HK-2 (cell line): ENCODE measurements around the gene CHMP6.

Experiments
- DNase-seq: peaks from one replicate; pipeline ENCODE4 v3.0.0-alpha.2; 2018; ENCODE audit not compliant: unreplicated experiment

CHMP6 gene

DNA sequence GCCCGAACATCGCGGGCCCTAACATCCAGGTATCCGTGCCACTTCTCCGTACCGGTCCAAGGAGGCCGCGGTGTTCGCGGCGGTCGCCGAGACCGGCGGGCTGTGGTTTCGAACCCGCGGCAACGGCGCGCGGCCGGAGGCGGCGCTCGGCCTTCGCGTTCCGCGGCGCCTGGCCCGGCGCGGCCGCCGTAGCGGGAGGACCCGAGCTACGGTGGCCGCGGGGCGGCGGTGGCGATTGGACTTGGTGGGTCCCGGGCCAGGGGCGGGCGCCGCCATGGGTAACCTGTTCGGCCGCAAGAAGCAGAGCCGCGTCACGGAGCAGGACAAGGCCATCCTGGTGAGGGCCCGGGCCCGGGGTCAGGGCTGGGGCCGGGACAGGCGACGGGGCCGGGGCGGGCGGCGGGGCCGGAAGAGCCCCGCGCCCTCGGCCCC is at the start of gene CHMP6:
TSS of gene CHMP6 (plus strand) at position 197 of the 432 bp plus-strand sequence. CDS start at position 275, 78 bp downstream.
- DNase-seq = peak; percentile 66

DNA sequence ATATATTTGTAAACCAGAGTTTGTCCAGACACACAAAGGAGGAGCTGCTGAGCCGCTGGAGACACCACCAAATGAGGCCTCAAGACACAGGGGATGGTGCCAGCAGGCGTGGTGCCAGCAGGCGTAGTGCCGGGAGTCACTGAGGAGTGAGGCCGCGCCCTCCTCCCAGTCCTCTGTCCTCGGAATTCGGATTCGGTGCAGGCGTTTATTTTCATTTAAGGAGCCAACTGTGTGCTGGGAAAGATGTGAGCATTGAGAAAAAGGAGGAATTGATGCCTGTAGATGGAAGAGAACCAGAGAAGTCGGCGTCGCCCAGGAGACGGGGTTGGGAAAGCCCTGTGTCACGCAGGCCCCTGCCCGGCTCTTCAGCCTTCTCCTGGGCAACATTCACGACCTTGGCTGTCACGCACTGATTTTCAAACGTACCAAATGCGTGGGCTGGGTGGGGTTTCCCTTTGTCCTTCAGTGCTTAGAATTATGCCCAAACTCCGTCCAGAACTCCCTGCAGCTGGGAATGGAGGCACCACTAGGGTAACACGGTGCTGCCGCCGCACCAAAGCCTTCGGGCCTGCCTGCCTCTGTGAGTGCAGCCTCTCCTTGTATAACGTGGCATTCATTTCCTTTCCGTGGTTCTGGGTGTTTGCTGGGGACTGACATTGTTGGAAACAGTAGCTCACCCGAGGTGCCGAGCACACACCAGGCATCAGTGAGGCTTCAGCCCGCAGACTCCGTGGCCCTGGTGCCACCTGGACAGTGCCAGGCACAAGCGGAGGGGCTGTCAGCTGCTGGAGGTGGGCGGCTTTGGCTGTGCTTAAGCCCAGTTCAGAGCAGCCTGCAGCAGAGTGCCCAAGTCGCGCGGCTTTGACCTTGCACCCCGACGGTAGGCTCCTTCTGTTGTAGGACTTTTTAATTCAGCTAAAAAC is 49.0 kb upstream of the CHMP6 start:
- DNase-seq = no peak

DNA sequence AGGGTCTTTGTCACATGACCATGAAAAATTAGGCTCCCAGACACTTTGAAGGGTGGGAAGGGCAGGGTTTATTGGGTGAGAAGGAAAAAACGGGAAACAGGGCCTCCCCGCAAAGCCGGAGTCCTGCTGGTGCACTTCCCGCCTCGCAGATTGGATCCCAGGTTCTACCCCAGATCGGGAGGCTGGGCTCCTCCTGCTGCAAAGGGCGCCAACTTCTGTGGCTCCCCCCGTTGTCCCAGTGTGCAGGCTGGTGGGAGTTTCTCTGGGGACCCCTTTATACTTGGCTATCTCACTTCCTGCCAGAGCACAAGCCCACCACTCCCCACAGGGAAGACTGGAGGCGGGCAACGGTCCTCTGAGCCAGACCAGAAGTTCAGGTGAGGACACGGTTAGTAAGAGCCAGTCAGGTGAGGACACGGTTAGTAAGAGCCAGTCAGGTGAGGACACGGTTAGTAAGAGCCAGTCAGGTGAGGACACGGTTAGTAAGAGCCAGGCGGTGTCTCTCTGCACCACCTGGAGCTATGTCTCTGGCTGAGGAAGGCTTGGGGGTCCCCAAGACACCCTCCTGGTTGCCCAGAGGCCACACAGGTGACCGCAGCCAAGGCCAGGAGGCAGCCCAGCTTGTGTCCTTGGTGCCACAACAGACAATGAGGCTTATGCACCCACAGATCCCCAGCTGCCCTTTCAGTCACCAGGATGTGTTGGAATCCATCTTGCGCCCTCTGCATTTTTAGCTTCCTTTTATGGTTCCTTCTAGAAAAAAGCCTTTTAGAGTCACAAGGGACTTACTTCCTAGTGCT is 48.1 kb upstream of the CHMP6 start:
- DNase-seq = no peak

DNA sequence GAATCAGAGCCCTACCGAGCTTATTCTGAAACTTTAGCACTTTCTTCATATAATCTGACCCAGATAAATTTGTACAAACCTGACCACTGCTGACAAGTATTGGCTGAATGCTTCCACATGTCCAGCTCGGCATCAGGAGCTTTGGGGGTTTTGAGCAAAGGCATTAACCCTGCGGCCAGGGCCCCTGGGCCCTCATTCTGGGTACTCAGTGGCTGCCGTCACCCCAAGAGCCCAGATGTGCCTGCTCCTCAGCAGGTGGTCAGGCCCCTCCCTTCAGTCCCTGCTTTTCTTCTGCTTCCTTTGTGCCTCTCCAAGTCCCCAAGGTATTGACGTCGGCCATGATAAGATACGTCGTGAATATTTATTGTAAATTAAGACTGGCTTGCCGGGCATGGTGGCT is 47.3 kb upstream of the CHMP6 start:
- DNase-seq = no peak

DNA sequence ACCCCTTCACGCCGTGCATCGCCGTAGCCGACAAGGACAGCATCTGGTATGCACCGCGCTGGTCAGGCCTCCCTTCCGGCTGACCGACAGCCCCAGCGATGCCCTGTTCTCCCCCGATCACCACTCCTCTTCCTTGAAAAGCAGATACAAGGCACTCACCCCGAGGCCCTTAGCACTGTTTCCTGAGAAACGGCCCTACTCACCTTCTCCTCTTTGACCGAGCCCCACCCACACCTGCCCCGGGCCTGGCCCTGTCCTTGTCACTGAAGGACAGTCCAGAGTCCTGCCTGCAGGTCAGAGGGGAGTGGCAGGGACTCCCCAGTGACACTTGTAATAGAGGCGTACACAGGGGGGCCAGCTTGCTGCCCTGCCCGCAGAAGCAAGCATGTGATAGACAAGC is 45.9 kb upstream of the CHMP6 start:
- no peak for DNase-seq

DNA sequence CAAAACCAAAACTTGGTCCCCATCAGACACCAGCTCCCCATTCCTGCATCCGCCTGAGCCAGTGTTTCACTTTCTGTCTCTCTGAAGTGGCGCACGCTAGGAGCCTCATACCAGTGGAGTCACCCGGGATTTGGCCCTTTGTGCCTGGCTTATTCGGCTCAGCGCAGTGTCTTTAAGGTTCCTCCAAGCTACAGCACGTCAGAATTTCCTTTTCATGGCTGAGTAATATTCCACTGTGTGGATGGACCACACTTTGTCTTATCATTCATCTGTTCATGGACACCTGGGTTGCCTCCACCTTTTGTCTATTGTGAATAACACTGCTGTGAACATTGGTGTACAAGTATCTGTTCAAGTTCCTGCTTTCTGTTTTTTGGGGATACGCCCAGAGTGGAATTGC is 45.2 kb upstream of the CHMP6 start:
- no peak for DNase-seq

DNA sequence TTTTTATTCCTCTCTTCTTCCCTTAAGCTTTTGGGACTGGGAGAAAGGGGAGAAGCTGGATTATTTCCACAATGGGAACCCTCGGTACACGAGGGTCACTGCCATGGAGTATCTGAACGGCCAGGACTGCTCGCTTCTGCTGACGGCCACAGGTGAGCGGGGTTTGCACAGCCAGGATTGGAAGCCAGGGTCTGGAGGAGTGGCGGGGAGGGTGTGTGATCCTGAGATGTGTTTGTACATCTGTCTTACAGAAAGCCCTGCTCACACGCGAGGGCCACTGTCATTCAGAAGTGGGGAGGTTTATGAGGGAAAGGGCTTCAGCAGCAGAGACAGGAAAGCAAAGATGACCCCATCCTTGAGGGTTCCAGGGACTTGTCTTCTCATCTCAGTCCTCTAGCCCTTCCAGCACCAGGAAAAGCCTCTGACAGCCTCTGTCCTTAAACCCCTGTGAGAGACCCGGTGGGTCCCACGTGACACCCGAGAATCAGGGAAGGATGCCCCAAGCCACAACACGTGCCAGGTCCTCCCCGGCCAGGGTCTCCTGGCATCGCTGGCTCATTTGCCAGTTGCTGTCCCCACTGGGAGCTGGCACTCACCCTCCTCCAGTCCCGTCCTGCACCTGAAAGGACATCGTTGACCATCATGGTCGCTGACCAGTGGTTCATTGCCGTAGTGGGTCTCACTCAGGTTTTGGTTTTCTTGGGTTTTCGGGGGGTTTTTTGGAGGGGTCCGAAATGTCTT is 44.3 kb upstream of the CHMP6 start:
- no peak for DNase-seq

DNA sequence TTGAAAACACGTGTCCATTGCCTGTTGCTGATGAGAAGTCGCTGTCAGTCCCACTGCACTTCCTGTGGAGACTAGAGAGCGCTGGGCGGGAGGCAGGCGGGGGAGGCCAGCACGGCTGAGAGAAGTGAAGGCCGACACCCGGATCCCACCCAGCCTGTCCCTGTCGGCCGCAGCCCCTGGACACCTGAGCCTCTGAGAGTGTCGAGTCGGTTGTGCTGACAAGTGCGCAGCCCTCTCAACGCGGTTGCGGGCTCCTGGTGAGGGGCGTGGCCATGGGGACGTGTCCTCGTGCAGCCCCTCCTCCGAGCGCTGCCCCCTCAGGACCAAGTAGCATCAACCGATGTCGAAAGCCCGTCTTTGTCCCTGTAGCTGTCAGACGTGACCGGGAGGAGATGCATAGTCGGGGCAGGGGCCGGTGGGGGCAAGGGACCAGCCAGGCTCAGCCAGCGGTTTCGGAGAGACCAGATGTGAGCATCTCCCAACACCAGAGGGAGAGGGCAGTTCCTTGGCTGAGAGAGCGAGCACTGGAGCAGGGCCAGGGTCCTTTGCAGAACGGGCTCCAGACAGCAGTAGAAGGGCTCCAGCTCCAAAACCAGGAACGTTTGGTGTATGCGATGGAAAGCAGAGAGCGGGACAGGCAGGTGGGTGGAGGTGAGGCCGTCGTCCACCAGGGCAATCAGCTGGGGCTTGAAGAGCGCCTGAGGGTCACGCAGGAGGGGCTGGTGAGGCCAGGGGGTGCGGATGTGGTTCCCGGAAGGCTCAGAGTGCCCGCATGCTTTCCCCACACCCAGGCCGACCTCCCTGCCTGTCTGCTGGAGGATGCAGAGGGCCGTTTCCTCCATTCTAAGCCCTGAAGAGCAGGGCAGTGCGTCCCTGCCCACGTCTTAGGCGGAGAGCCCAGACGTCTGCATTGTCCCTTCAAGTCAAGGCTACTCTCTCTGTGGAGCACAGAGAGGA is 43.3 kb upstream of the CHMP6 start:
- no peak for DNase-seq

DNA sequence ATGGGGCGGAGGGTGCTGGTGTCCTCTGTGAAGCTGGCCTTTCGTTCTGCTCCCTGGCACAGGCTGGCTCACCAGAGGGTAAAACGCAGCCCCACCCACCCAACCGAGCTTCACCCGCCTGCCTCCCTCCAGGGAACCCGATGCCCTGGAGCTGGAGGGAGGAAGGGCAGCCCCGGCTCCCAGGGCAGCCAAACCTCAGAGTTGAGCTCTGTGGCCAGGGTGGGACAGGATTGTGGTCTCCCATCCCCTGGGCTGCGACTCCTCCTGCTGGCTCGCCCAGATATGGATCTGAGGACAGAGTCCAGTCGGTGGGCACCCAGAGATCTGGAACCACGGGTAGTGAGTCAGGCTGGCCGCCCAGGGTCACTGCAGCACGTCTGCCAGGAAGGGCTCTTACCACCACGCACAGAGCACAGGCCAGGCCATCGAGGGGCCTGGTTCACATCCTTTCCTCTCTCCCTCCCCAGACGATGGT is 42.6 kb upstream of the CHMP6 start:
- no peak for DNase-seq

DNA sequence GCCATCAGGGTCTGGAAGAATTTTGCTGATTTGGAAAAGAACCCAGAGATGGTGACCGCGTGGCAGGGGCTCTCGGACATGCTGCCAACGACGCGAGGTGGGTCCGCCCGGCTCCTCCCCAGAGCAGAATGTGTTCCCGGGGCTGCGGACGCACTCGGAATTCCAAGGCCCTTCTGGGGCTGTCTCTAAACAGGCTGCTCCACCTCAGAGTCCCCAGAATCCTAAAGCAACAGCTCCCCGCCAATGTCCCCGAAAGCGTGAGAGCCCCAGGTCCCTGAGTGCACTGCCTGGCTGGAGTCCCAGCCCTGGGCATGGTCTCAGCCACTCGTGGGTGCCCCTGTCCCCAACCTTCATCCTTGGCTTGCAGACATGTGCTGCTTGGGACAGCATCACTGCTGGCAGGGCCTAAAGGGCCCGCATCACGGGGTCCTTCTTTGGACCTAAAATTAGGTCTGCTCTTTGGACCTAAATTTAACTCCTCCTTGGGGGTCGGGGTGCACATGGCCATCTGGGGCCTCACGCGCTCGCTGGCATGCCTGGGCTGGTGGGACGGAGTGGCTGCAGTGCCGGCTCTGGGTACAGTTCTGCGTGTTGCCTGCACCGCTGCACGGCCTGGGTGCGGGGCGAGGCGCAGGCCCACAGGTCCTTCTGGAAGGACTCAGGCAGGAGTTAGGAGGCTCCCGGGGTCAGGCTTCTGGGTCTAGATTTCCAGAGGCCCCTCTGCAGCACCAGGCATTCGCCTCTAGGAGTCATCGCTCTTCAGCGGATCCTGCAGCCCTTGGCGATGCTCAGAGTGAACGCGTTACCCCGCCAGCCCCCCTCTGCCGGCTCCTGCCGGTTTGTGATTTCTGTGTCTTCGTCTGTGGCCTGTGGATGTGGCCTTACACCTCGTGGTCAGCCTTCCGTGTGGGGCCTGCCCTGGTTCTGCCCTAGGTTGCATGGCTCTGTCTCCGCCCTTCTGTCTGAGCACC is 41.9 kb upstream of the CHMP6 start:
- DNase-seq = no peak

DNA sequence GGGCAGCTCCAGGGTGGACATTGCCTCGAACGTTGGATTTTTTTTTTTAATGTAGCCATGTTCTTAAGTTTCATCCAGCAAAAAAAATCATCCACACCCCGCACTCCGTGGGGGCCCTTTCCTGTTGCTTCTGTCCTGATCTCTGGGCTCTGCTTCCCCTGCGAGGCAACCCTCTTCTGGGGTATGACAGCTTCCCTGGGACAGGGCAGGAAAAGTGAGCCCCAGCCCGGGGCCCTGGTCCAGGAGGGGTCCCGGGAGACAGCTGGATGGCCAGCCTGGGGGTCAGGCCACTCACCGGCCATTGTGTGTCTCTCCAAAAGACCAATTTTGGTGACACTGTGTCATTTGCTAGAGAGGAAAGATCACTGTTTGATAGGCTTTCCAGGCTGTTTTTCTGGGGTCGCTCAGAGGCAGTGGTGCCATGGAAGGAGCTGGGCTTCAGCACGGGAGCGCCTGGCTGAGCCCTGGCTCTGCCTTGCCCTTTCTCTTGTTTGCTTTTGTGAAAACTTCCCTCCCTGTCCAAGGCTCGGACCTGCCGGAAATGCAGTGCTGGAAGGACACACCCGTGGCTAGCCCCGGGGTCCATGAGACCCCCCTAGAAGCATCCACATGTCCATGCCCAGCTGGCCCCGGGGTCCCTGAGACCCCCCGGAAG is 41.0 kb upstream of the CHMP6 start:
- no peak for DNase-seq

DNA sequence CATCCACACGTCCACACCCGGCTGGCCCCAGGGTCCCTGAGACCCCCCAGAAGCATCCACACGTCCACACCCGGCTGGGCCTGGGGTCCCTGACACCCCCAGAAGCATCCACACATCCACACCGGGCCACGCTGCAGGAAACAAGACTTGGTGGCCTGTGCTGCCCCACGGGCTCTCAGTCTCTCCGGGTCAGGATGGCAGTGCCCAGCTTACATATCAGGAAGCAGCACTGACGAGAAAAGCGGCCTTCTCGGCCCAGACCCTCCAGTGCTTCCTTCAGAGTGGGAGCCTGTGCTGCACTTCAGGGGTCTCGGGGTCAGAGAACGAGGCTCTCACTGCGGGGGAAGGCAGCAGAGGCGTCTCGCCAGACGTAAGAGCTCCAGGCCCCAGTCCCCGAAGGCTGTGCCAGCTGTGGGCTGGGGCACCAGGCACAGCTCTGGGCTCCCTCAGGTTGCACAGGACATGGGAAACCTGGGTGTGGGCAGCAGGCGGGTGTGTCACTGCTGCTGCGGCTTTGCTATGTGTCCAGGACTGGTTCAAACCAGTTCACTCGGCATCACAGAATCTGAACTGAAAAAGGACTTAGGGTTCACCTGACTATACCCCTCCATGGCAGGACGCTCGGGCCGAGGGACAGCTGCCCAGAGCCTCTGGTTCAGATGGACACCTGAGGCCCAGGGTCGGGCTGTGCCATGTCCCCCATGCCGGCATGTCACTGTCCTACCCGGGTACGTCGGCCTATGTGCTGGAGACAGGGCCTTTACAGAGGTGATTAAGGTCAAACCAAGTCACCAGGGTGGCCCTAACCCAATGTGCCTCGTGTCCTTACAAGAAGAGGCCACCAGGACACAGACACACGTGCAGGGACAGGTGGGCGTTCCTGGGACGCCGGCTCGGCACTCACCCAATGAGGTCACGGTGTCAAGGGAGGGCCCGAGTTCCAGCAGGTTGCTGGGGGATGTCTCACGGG is 40.2 kb upstream of the CHMP6 start:
- no peak for DNase-seq

DNA sequence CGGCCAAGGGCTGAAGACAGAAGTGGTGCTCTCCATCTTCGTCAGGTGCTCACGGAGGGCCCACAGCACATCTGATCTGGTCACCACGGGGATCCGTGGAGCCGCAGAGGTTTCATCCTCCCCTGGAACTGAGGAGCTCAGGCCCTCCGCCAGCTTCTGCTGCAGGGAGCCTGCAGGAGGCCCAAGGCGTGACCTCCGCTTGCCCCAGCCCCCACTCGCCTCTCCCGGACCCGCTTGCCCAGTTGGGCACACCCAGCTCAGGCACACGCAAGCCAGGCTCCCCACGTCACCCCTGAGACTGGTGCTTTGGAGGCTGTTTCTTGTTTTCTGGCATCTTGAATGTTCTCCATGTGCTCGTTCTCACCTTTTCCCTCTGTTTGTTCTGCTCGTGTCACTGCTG is 39.4 kb upstream of the CHMP6 start:
- no peak for DNase-seq

DNA sequence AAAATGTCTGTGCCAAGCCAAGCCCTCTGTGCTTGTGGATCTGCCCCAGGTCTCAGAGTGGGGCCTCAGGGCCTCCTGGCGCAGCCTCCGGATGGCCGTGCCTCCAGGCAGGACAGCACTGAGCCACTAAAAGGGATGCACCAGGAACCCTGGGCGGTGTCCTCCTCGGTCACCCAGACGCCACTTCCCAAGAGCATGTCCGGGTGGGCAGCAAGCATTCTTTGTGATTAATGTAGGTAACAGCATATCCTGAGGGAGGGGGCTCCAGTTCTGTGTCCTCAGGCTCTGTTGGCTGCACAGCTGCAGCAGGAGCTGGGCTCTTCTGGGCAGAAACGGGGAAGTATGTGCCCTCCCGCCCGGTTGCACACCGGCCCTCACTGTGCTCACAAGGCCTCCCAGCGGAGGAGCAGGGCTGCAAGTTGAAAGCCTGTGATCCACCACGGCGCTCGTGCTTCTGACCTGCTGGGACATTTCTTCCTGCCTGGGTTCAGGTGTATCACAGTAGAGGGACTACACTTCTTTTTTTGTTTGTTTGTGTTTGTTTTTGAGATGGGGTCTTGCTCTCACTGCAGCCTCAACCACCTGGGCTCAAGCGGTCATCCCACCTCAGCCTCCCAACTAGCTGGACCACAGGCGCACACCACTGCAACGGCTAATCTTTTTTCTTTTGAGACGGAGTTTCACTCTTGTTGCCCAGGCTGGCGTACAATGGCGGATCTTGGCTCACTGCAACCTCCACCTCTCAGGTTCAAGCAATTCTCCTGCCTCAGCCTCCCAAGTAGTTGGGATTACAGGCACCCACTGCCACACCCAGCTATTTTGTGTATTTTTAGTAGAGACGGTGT is 37.9 kb upstream of the CHMP6 start:
- DNase-seq = no peak

DNA sequence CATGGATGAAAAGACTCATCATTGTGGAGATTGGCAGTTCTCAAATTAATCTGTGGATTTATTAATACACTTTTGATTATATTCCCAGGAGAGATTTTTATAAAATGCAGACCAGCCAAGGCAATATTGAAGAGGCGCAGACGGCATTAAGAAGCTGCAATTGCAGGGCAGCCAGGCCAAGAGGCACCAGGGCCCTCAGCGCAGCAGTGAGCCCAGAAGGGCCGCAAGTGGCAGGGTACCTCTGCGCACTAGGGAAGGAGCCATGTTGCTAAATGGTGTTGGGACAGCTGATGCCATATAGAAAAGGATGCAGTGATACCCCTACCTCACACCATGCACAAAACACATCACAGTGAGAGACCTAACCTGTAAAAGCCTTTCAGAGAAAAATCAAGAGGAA is 36.6 kb upstream of the CHMP6 start:
- DNase-seq = no peak

DNA sequence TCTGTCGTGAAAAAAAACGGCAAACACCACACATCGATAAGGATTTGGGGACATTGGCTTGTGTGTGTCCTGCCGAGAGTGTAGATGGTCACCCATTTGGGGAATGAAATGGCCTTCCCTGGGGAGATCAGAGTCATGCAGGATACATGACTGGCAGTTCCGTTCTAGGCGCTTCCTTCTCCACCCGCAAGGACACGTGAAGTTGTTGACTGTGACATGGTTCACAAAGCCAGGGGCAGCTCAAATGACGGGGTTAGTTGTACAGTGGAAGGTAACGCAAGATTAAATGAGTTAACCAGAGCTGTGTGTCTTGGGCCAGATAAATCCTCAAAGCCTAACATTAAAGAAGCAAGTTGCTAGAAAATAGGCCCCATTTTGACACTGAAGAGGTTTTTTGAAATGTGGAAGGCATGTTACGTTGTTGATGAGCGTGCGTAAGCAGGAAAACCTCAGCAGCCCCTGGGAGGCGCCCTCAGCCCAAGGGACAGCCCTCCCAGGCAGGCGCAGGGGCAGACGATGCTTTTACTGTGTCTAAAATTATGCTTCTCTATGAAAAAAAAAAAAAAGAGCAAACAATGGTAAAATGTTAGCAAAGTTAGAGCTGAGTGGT is 35.9 kb upstream of the CHMP6 start:
- DNase-seq = no peak
